GM18909 (cell line): Measurements from ENCODE around the gene GRAMD1B.

Experiments used
- ATAC-seq: cut with Tn5 transposase; IDR thresholded peaks from one replicate; pipeline ENCODE4 v1.9.1; 2021; ENCODE audit warnings: mild to moderate bottlenecking; ENCODE audit not compliant: unreplicated experiment, poor library complexity

The GRAMD1B gene

DNA sequence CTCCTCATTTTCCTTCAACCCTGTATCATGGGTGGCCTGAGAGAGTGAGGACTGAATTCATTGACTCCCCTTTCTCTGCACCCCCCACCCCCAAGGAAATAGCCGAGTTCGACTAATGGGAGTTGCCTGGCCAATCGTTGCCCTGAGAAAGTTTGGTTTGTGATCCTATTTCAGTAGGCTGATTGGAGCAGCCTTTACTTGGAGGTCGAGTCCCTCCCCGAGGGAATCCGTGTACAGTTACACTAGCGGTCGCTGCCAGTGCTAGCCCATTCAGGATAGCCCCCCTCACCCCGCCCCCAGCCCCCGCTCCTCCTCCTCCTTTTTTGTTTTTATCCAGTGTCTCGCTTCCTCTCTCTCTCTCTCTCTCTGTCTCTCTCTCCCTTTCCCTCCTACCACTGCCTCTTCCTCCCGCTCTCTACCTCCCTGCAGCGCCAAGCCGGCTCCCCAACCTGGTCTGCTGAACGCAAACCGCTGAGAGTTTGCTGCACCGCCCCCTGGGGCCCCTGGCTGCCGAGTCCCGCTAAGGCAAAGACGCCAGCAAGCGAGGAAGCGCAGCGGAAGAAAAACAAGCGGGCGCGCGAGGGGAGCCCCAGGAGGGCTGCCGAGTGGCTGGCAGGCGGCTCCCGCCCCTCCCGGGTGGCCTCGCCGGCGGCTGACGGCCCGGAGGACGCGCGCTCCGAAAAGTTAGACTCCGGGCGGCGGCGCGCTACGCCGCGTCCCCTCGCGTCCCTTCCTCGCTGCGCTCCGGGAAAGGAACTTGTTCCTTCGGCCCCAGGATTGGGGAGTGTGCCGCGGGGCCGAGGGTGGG is at the start of gene GRAMD1B:
Gene GRAMD1B, plus strand, starts transcription at position 357 of the 808 bp plus-strand sequence. CDS start 524 bp downstream, outside the sequence.
- peak; percentile 54 for ATAC-seq

DNA sequence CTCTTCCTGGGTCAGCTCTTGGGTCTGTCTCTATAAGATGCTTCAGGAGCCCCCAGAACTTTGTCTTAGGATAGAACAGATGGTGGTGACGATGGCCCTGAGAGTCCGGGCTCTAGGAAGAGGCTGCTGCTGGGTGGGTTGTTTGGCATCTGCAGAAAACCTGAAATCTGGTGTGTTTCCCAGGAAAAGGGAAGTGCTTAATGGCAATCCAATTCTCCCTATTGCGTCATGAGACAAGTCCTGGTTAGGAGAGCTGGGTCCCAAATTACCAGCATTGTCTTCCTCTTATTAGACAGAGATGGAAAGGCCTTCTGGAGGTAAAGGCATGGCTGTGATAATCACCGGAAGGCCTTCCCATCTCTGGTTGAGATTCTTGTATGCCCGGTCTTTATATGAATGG is 48.9 kb upstream of the GRAMD1B start:
- no peak for ATAC-seq

DNA sequence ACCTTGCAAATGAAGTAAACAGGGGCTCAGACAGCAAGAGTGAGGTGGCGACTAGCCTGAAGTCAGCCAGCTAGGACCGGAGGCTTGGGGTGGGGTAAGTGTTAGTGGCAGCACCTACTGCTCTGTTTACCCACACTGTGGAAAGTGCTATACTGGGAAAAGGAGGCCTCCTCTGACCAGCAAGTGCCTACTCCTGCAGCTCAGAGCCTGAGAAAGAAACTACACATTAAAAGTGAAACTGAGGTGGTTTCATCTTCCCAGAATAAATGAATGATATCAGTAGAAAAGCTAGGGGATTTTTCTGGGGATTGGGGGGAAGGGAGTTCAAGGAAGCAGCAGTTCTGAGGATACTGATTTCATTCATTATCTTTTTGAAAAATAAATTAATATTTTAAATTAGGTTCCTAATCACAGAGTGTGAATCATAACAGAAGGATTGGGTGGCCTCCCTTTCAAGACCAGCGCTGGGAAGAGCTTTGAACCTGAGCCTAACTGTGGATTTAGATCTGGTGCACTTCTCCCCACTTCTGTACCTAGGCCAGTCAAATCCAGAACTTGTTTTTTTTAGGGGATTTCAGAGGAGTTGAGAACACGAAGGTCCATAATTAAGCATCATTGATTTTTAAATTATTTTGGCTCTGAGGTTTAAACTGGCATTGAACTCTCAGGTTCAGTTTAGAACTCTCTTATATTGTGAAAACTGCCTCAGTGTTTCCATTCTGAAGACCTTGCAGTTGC is 48.1 kb upstream of the GRAMD1B start:
- ATAC-seq, result peak; percentile 80

DNA sequence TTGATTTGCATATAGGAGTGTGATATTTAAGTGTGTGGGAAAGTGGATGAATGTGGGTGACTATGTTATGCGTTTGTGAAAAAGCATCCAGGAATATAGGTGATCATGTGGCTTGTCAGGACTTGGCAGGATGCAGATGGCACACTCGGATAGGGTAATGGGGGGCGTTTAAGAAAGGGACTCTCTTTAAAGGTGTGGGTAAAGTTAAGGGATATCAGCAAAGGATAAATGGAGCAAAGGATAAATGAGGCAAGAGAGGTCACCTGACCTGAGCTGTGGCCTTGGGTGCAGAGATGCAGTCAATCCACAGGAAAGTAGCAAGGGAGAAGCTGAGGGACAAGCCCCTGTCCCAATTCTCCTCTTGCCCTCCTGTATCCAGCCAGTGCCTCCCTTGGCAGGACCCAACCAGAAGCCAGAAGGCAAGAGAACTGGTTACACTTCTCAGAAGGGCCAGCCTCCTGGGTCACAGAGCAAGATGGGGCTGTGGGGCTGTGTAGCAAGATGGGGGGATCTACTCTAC is 47.5 kb upstream of the GRAMD1B start:
- peak; percentile 15 for ATAC-seq

DNA sequence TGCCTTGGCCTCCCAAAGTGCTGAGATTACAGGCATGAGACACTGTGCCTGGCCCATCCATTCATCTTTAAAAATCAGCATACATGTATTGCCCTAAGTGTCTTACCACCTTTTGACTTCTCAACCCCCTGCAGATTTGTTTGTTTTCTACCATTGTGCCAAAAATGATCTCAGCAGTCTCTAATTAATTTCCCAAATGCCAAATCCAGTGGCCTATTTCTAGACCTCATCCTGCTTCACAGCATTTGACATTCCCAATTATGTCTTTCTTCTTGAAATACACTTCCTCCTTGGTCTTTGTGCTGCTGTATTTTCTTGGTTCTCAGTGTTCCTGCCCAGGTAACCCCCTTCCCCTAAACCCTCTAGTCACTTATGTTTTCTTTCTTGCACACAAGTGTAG is 46.0 kb upstream of the GRAMD1B start:
- no peak for ATAC-seq

DNA sequence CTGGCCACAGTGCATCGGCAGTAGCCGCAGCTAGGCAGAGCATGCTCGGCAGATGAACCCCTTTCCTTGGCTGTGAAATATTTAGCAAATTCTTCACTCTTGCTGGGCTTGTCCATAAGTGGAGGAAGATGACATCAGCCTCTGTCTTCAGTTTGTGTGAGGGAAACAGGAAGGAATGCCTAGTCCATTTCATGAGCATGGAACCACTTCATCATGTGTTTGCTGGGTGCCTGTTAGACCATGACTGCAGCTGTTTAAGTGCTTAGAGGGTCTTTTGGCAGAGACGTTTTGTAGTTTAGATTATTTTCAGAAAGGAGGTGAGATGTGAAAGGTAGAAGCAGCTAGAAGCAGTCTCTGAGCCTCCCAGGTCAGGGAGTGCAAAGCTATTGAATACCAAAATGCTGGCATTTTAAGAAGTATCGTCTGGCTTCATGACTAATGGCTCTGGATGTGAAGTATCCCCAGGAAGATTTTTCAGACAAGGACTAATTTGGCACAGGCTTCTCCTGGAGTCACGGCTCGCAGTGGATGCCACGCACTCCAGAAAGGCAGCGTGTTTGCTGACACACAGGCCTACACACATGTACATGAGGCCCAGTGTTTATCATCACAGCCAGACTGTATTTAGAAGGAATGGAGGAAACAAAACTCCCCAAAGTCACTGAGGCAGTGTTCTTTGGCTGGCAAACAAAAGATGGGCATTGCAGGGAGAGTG is 43.1 kb upstream of the GRAMD1B start:
- no peak for ATAC-seq

DNA sequence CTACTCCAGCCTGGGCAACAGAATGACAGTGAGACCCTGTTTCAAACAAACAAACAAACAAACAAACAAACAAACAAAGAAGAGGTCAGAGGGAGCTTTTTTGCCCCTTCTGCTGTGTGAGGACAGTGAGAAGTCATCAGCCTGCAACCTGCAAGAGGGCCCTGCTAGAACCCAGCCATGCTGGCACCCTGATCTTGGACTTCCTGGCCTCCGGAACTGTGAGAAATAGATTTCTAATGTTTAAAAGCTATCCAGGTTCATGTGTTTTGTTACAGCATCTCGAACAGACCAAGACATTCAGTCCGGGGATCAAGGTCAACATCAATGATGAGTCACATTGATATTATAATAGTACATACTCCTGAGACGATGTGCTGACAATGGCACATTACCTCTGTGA is 41.4 kb upstream of the GRAMD1B start:
- ATAC-seq, result no peak

DNA sequence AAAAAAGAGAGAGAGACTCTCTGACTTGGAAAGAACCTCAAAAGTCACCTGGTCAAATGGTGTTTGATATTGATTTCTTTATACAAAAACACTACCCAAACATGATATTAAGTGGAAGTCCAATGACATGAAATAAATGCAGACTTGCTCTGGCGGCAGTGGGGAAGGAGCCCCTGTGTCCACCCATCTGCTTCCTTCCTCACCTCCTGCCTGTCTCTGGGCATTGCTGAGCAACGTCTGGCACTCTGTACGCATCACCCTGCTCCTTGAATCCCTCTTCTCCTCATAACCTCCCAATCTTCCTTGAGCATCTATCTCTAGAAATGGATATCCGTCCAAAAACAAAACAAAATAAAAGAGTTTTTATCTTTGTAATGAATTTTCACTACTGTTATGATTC is 39.9 kb upstream of the GRAMD1B start:
- no peak for ATAC-seq

DNA sequence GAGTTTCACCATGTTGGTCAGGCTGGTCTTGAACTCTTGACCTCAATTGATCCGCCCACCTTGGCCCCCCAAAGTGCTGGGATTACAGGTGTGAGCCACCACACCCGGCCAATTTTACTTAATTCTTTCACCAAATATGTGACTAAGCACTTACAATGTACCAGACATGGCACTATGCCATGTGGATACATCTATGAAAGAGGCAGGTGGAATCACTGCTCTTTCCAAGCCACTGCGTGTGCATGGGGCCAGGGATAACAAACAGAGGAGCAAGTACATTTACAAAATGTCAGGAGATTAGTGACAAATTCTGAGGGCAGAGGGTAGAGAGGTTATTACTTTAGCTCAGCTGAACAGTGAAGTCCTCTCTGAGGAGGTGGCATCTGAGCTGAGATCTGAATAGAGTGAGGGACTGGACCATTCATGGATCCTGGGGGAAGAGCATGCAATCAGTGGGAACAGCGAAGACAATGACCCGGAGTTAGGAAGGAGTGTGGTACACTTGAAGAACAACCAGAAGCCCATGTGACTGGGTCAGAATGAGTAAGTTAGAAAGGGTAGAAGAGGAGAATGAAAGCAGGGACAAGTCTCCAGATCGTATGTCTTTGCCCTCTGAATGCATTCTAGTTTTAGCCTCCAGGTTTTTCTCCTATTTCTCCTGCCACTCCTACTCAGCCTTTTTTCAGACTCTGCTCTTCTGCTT is 38.3 kb upstream of the GRAMD1B start:
- ATAC-seq, result no peak

DNA sequence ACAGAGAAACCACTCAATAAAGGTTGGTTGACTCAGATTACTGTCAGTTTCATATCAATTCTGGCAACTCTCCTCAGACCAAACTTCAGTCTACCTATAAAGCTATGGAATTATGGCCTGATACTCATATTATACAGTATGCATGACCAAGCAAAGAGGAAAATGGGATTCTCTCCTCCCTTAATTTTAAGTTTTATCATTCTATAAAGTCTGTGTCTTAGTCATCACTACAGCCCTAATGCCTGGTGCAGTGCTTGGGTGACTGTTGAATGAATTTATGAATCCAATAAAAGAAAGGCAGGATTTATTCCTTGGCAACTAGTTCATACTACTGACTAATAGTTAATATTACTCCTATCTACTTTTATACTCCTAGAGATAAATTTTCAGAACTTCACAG is 37.6 kb upstream of the GRAMD1B start:
- ATAC-seq, result no peak

DNA sequence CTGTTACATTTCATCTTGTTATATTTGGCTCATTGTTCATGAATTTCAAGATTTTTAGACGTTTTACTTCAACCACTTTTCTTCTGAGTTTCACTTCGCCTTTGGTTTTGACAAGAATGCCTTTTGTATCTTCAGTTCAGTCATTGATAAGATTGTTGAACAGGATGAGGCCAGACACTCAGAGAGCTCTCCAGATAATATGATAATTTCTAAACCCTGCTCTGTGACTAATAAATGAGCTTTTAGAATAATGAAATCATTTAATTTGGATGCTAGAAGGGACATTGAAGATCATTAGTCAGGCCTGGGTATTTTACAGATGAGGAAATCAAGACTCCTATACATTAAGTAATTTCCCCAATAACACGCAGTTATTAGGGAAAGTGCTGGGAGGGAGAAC is 37.2 kb upstream of the GRAMD1B start:
- no peak for ATAC-seq

DNA sequence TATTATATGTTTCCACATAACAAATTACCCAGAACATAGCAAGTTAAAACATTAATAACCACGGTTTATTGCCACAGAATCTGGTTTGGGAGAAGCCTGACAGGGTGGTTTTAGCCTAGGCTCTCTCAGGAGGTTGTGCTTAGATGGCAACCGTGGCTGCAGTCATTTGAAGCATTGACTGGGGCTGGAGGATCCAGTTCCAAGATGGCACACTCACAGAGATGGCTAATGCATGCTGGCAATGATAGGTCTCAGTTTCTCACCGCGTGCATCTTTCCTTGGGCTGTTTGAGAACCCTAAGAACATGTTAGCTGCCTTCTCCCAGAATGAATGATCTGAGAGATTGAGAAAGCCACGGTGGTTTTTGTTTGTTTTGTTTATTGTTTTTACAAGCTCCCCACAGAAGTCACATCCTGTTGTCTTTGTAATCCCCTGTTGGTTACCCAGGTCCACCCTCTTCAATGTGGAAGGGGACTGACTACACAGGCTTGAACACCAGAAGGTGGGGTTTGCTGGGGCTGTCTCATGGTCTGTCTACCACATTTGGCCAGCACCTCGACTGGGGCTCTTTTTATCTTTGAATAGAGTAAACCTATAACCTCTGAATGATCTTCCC is 36.6 kb upstream of the GRAMD1B start:
- no peak for ATAC-seq

DNA sequence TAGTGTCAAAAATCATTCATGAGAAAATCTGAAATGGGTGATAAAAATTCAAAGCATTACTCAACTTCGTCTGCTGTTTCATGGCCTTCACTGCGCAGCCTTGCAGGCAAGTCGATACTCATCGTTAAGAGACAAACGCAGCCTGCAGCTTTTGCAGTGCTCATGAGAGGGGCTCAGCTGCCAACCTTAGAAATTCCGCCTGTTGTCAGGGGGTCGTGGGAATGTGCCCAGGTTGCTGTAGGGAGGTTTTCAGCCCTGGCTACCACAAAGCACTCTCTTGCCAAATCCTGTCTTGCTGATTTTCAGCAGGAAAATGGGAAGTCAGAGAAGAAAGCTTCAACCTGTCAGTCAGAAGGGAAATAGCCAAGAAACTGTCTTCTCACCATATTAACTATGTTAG is 25.4 kb upstream of the GRAMD1B start:
- ATAC-seq, result no peak

DNA sequence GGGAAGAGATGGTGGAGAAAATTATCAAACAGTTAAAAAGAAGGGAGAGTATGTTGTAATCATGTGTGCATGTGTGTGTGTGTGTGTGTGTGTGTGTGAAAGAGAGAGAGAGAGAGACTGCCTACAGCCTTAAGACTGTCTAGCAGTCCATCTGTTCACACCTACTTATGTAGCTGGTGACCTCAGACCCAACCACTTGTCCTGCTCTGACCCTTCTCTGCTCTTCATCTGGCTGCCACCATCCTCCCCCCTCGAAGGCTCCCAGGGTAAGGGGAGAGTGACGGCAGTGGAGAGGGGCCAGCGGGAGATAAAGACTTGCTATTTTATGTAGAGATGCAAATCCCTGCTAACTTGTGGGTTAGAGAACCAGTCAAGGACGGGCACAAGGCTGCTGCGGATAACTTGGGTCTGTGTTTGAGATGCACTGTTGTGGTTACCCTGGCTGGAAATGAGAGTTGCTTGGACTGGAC is 24.9 kb upstream of the GRAMD1B start:
- ATAC-seq, result no peak

DNA sequence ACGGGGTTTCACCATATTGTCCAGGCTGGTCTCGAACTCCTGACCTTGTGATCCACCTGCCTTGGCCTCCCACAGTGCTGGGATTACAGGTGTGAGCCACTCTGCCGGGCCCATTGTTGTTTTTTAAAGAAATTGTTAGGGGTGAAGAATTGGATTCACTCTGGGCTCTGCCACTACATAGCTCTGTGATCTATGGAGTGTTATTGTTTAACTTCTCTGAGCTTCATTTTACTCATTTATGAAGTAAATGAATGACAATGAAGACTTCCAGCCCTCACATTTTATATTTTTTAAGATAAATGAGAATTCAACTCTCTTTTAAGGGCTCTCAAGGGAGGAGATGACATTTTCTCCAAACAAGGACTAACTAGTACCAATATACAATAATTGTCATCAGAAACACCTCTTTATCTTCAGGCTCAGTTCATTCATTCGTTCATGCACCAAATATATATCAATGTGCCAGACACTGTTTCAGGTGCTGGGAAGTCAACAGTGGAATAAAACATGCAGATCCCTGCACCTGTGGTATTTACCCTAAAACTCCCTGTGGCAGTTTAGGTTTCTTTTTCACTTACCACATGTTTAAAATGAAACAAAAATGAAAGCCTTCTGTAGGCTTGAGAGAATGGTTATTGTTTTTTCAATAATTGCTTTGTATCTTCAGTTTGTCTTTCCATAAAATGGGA is 23.5 kb upstream of the GRAMD1B start:
- ATAC-seq, result peak; percentile 62

DNA sequence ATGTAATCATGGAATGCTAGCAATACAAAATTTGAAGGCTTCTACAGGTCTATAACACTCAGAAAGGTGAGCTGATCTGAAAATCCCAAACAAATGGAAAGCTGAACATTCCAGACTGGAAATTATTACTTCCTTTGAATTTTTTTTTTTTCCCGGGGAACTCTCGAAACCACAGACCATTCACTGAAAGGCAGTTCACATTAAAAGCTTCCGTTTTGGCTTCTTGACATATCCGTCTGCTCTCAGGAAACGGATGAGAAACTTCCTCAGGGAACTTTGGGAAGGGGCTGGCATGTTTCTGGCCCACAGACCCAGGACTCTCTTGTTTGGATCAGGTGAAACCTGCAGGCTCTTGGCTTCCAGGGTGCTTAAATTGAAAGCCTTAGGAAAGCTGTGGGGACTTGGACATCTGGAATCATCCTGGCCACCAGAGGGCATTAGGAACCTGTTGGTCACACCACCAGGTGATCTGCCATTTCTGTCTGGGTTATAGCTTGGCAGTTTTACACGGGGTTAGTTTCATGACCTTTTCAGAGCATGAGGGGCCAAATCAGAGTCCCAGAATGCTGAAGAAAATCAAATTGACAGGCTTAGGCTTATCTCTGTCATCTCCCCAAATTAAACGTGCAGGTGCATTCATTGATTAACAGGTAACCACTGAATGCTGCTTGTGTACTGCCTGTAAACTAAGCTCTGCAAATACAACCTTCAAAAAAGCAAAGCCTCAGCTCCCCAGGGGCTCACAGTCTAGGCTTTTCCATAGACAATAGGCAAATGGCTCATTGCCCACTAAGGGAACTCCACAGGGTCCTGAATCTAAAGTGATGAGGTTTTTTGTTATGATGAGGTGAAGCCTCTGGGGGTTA is 22.7 kb upstream of the GRAMD1B start:
- peak; percentile 60 for ATAC-seq

DNA sequence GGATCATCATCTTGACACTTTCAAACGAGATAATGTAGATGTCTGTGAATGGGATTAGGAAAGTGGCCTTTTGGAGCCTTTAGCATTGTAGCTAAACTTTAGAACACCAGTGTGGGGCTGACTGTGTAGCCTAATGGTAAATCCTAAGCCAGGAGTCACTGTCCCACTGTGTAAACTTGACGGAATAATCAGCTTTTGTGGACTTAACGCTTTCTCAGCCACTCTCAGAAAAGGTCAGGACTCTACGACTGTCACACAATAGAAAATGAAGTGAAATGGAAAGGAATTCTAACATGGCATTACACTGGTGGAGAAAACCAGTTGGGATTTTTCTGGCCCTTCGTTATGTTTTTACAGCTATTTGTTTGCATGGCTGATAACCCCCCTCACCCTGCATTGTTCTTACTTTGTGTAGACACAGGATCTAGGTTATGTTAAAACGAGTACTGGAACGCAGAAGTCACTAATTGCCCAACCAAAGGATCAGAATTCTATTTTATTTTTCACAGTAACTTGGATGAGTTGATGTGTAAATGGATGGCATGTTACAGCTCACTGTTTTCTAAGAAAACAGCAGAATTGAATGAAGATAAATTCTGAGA is 22.0 kb upstream of the GRAMD1B start:
- no peak for ATAC-seq
